Transverse colon (tissue), 4 donors: ENCODE measurements around the gene LRP1-AS. TPM values are rescaled to one million over a fixed set of nuclear protein-coding genes. Genes with fewer than 3 reads are reported as not detected.

Source experiments
- DNase-seq: peaks from one replicate; pipeline ENCODE4 v3.0.0-alpha.2; 2019
- H3K27ac ChIP-seq, 4 donors: fragments of 200-600 bp; sonication (generic); 2 replicates each; pipeline ENCODE4 v1.5.1; 2016 to 2018; ENCODE audit warnings: inconsistent platforms in 4 of 4
- H3K27me3 ChIP-seq: fragments of 200-600 bp; sonication (generic); 2 replicates; pipeline ENCODE4 v1.5.1; 2017; ENCODE audit warnings: inconsistent platforms
- H3K36me3 ChIP-seq, 4 donors: fragments of 200-600 bp; sonication (generic); 2 replicates each; pipeline ENCODE4 v1.5.1; 2017 to 2019; ENCODE audit warnings: inconsistent platforms in 4 of 4
- H3K4me1 ChIP-seq, 4 donors: fragments of 200-600 bp; sonication (generic); 2 replicates each; pipeline ENCODE4 v1.5.1; 2017 to 2020; ENCODE audit warnings: inconsistent platforms in 4 of 4
- H3K4me3 ChIP-seq, 4 donors: fragments of 200-600 bp; sonication (generic); 1 replicate in 1 of 4; 2 replicates in 3 of 4; pipeline versions ENCODE4 v1.5.1 to v1.6.1; 2017 to 2019; ENCODE audit warnings: inconsistent platforms in 4 of 4
- H3K9me3 ChIP-seq, 2 donors: fragments of 200-600 bp; sonication (generic); 2 replicates each; pipeline ENCODE4 v1.5.1; 2017 to 2019; ENCODE audit warnings: inconsistent platforms in 2 of 2
- EP300 ChIP-seq: sonication (generic); formaldehyde crosslinking; IDR thresholded peaks from one replicate; pipeline ENCODE4 v1.6.1; 2017; ENCODE audit warnings: antibody characterized with exemption, low read depth
- POLR2A ChIP-seq: fragments of 450-650 bp; IDR thresholded peaks from one replicate; pipeline ENCODE4 v1.6.1; 2016; ENCODE audit warnings: antibody characterized with exemption, mild to moderate bottlenecking, moderate library complexity
- POLR2AphosphoS5 ChIP-seq, 3 donors: sonication (generic); formaldehyde crosslinking; IDR thresholded peaks; one replicate each; pipeline ENCODE4 v1.6.1; 2016; ENCODE audit warnings: antibody characterized with exemption in 3 of 3
- WGBS, 2 donors: methylation state at CpG; one replicate each; pipeline ENCODE4 v1.1.5; 2018; ENCODE audit warnings: low coverage in 1 of 2; 5-methylcytosine and 5-hydroxymethylcytosine counted together
- in situ Hi-C, 4 donors: fragments of 200-750 bp; cut with MboI; loops; one replicate each; pipeline versions ENCODE4 v1.15.0 to v1.15.1; 2017; ENCODE audit warnings: low sequenced_read_pairs in 3 of 4, low pct_ligation_motif_present in 1 of 4, low pct_unique_long_range_greater_than_20kb in 1 of 4
- intact Hi-C: fragments of 100-400 bp; cut with DNase I; formaldehyde crosslinking; loops from one replicate; pipeline ENCODE4 v1.15.1; 2023; ENCODE audit warnings: low total_unique reads
- total RNA-seq, 4 donors: library from RNA; depleted of rRNA; stranded (reverse); fragments of >200 nt; gene quantifications; one replicate each; pipeline ENCODE4 v1.1.0, GENCODE V29; 2016
- TF ChIP-seq, protein P1 (sequence below), 5 experiments: fragments of 200-600 bp in 3 of 5; fragments of 450-650 bp in 2 of 5; sonication (generic) in 3 of 5; IDR thresholded peaks; 1 replicate in 2 of 5; 2 replicates in 3 of 5; pipeline ENCODE4 v1.5.1; 2016 to 2017; ENCODE audit warnings: antibody characterized with exemption in 5 of 5, inconsistent platforms in 3 of 5, mild to moderate bottlenecking in 2 of 5, moderate library complexity in 1 of 5

The LRP1-AS gene
- total RNA-seq, 4 donors from 2014 or later = not detected

- no peak for DNase-seq
- H3K4me3 ChIP-seq = no peak overlapping the region
- in situ Hi-C loops = no loop called here
- H3K27me3 ChIP-seq = no peaks in the 10 kb centered on the region
- H3K36me3 ChIP-seq = peaks cover 0 to 8% (median 3%) of the 10 kb centered on the region in 4 donors
- peaks cover 30 to 52% (median 37%) of the 10 kb centered on the region in 4 donors for H3K4me1 ChIP-seq
- intact Hi-C loops = no loop called here
- TF ChIP-seq EP300 = no peak
- TF ChIP-seq, protein P1, sequence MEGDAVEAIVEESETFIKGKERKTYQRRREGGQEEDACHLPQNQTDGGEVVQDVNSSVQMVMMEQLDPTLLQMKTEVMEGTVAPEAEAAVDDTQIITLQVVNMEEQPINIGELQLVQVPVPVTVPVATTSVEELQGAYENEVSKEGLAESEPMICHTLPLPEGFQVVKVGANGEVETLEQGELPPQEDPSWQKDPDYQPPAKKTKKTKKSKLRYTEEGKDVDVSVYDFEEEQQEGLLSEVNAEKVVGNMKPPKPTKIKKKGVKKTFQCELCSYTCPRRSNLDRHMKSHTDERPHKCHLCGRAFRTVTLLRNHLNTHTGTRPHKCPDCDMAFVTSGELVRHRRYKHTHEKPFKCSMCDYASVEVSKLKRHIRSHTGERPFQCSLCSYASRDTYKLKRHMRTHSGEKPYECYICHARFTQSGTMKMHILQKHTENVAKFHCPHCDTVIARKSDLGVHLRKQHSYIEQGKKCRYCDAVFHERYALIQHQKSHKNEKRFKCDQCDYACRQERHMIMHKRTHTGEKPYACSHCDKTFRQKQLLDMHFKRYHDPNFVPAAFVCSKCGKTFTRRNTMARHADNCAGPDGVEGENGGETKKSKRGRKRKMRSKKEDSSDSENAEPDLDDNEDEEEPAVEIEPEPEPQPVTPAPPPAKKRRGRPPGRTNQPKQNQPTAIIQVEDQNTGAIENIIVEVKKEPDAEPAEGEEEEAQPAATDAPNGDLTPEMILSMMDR (IDR thresholded peaks at IDR 0.05) = no peak
- no peak for TF ChIP-seq POLR2A
- no peak for TF ChIP-seq POLR2AphosphoS5 (IDR thresholded peaks at IDR 0.05)
- WGBS, 2 donors = 75 to 96% methylated on average over 4 to 9 of the region's 9 CpGs
- H3K9me3 ChIP-seq = no peaks in the 10 kb centered on the region
- H3K27ac ChIP-seq = peak overlapping the region; percentile 17 to 66 (median 35)
Measured at GRCh38 chr12:57142121-57142520, 5.3 kb downstream of the LRP1-AS start.

DNA sequence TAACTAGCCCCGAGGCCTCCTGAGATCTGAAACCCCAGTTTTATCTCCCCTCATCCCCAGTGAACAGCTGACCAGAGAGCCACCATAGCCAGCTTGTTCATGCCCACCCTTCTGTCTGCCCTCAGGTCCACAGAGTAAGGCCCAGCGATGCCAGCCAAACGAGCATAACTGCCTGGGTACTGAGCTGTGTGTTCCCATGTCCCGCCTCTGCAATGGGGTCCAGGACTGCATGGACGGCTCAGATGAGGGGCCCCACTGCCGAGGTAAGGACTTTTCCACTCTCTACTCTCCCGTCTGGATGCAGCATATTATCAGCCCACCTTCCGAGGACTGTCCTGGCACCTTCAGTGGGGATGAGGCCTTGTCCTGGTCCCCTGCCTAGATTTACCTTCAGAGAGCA is 6.2 kb downstream of the LRP1-AS start:
- WGBS, 2 donors = 85 to 100% methylated on average over 1 to 8 of the region's 8 CpGs
- peak; percentile 5 for DNase-seq
- Histone ChIP-seq H3K9me3 (no peaks in the 10 kb centered on the region), H3K4me1 (peaks cover 23 to 51% (median 31%) of the 10 kb centered on the region in 4 donors), H3K27me3 (no peaks in the 10 kb centered on the region), H3K36me3 (peaks cover 0 to 8% (median 3%) of the 10 kb centered on the region in 4 donors), H3K27ac (peak overlapping the region in 2 of 4 donors; percentile 22 to 66), H3K4me3 (no peak overlapping the region)
- intact Hi-C loops = no loop called here
- in situ Hi-C loops = no loop called here
- no peak for TF ChIP-seq EP300
- no peak for TF ChIP-seq POLR2AphosphoS5 (IDR thresholded peaks at IDR 0.05)
- TF ChIP-seq, protein P1 (IDR thresholded peaks at IDR 0.05) = no peak
- TF ChIP-seq POLR2A = no peak

DNA sequence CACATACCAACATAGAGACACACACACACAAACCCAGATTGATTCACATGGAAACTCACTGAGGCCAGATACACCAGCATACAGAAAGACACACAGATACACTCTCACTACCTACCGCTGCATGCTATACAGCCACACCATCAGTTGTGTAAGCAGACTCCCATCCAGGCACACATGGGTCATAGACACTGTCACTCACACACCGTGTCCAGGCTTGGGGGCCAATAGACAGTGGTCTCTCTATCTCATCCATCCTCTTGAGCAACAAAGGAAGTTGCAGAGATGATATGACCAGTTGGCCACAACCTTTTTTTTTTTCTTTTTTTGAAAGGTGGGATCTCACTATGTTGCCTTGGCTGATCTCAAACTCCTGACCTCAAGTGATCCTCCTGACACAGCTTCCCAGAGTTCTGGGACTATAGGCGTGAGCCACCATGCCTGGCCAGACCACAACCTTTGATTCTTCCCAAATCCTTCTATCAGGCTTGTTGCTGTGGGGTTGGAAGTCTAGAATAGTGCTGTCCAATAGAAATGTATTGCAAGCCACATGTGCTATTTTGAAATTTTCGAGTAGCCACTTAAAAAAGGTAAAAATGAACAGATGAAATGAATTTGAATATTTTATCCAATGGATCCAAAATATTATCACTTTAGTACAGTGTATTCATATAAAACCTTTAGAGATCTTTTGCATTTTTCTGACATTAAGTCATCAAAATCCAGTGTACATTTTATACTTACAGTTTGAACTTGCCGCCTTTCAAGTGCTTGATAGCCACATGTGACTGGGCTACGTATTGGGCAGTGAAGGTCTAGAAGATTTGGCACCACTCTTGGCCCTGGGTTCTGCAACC is 7.4 kb downstream of the LRP1-AS start:
- WGBS, 2 donors = 76 to 77% methylated on average over 5 to 6 of the region's 6 CpGs

More for the DNA sequence above, 7.4 kb downstream of the LRP1-AS start:
- Histone ChIP-seq H3K27me3 (no peaks in the 10 kb centered on the region), H3K27ac (peak overlapping the region; percentile 22 to 99 (median 94)), H3K36me3 (peaks cover 0 to 8% (median 3%) of the 10 kb centered on the region in 4 donors), H3K4me3 (no peak overlapping the region), H3K4me1 (peaks cover 32 to 52% (median 34%) of the 10 kb centered on the region in 4 donors), H3K9me3 (no peaks in the 10 kb centered on the region)
- intact Hi-C loops (no loop called here), in situ Hi-C loops (no loop called here)
- DNase-seq = no peak
- TF ChIP-seq, protein P1 (IDR thresholded peaks at IDR 0.05) = no peak
- no peak for TF ChIP-seq POLR2AphosphoS5 (IDR thresholded peaks at IDR 0.05)
- no peak for TF ChIP-seq EP300
- TF ChIP-seq POLR2A = no peak
